Caco-2 (cell line): ENCODE results near the gene PTPN14. TPM values are rescaled to one million over a fixed set of nuclear protein-coding genes. Genes with fewer than 3 reads are reported as not detected.

Experiments
- BruUV-seq: library from RNA; stranded (reverse); fragments of 400-500 nt; replicated peaks from 2 replicates; lab custom pipeline; 2021; lab: Mats Ljungman, UMichigan
- CTCF ChIA-PET: fragments of 300-600 bp; sonication (Branson Sonifier 250); formaldehyde crosslinking; loops from one replicate; lab custom pipeline; 2022; ENCODE audit warnings: antibody characterized with exemption; lab: Charles Lee
- POLR2A ChIA-PET: fragments of 300-600 bp; sonication (Branson Sonifier 250); formaldehyde crosslinking; loops from one replicate; lab custom pipeline; 2022; ENCODE audit warnings: antibody characterized with exemption; lab: Charles Lee
- DNase-seq, 2 experiments: peaks; one replicate each; pipeline versions ENCODE4 v3.0.0 to v3.0.0-alpha.2; 2020 to 2022
- H3K27me3 ChIP-seq: replicated peaks from 2 replicates; pipeline ENCODE4 v1.6.0; 2011; ENCODE audit warnings: low read length; ENCODE audit not compliant: control insufficient read depth, insufficient read depth
- H3K36me3 ChIP-seq: 2 replicates; pipeline ENCODE4 v1.5.1; 2011; ENCODE audit warnings: low read length; ENCODE audit not compliant: control insufficient read depth, insufficient read depth
- H3K4me1 ChIP-seq: fragments of 250-450 bp; sonication (Bioruptor Pico); 2 replicates; pipeline ENCODE4 v1.5.1; 2020; ENCODE audit warnings: mild to moderate bottlenecking
- H3K4me3 ChIP-seq: 2 replicates; pipeline ENCODE4 v1.5.1; 2011; ENCODE audit warnings: low read depth, mild to moderate bottlenecking, control low read depth, low read length
- H3K9me3 ChIP-seq: fragments of 250-450 bp; sonication (Bioruptor Pico); 2 replicates; pipeline ENCODE4 v1.5.1; 2020; ENCODE audit warnings: mild to moderate bottlenecking, moderate library complexity
- H3K27ac Mint-ChIP-seq: one replicate; pipeline ENCODE4 v1.8.0; 2022; ENCODE audit warnings: mixed read lengths; ENCODE audit not compliant: unreplicated experiment
- H3K27me3 Mint-ChIP-seq: one replicate; pipeline ENCODE4 v1.8.0; 2022; ENCODE audit warnings: mixed read lengths; ENCODE audit not compliant: insufficient read depth, unreplicated experiment
- H3K36me3 Mint-ChIP-seq: one replicate; pipeline ENCODE4 v1.8.0; 2022; ENCODE audit warnings: mild to moderate bottlenecking, mixed read lengths; ENCODE audit not compliant: insufficient read depth, unreplicated experiment
- H3K4me1 Mint-ChIP-seq: one replicate; pipeline ENCODE4 v1.8.0; 2022; ENCODE audit warnings: low read depth, mixed read lengths; ENCODE audit not compliant: unreplicated experiment
- H3K4me3 Mint-ChIP-seq: one replicate; pipeline ENCODE4 v1.8.0; 2022; ENCODE audit warnings: mild to moderate bottlenecking, moderate library complexity, mixed read lengths; ENCODE audit not compliant: unreplicated experiment
- H3K9me3 Mint-ChIP-seq: one replicate; pipeline ENCODE4 v1.8.0; 2022; ENCODE audit warnings: mixed read lengths; ENCODE audit not compliant: unreplicated experiment
- CTCF ChIP-seq, 2 experiments: fragments of 200-600 bp in 1 of 2; IDR thresholded peaks; 1 replicate in 1 of 2; 2 replicates in 1 of 2; pipeline versions ENCODE4 v1.5.1 to v1.8.0; 2011 to 2022; ENCODE audit warnings: antibody characterized with exemption in 1 of 2, control low read depth in 1 of 2, inconsistent platforms in 1 of 2, low read depth in 1 of 2, low read length in 1 of 2, mild to moderate bottlenecking in 1 of 2, moderate library complexity in 1 of 2; ENCODE audit not compliant: insufficient read depth in 1 of 2, severe bottlenecking in 1 of 2, unreplicated experiment in 1 of 2
- intact Hi-C: fragments of 100-400 bp; cut with micrococcal nuclease; formaldehyde crosslinking; loops from one replicate; pipeline ENCODE4 v1.10.0; 2022; ENCODE audit not compliant: unreplicated experiment
- total RNA-seq: library from RNA; stranded (reverse); gene quantifications from 2 replicates; pipeline ENCODE4 v1.2.3, GENCODE V29; 2022

Gene PTPN14
- total RNA-seq, 1 experiment from 2014 or later, result 103 TPM

- intact Hi-C loops, result no loop called here
- TF ChIP-seq CTCF (IDR thresholded peaks at IDR 0.05; ENCODE audit: insufficient read depth in 1 of 2, low read depth in 1 of 2, low read length in 1 of 2, severe bottlenecking in 1 of 2, unreplicated experiment in 1 of 2), result no peak
These were observed 111.0 kb downstream of the PTPN14 start for GRCh38 chr1:214440219-214440965.

GRCh38 chr1:214439352-214440119 is 111.9 kb downstream of the PTPN14 start:
- no peak overlapping the region for H3K4me3 ChIP-seq
- no peaks in the 10 kb centered on the region for H3K9me3 ChIP-seq
- Mint-ChIP-seq H3K27ac (peak overlapping the region; percentile 63), H3K27me3 (no peaks in the 10 kb centered on the region), H3K9me3 (no peaks in the 10 kb centered on the region), H3K4me1 (peaks cover 66% of the 10 kb centered on the region), H3K4me3 (peak overlapping the region; percentile 19), H3K36me3 (peaks cover 59% of the 10 kb centered on the region)
- H3K36me3 ChIP-seq, result no peaks in the 10 kb centered on the region; the same call in 1 of the 2 replicates
- BruUV-seq, result no TSS peak
- H3K4me1 ChIP-seq, result peaks cover 63% of the 10 kb centered on the region
- ChIA-PET POLR2A (interaction anchor here (1.0 kb wide), 1 partner anchor 112 kb away, joined by 3 read pairs; the partner anchor contains the start of gene PTPN14), CTCF (no interaction called here)
- no peak for TF ChIP-seq CTCF (IDR thresholded peaks at IDR 0.05; ENCODE audit: insufficient read depth in 1 of 2, low read depth in 1 of 2, low read length in 1 of 2, severe bottlenecking in 1 of 2, unreplicated experiment in 1 of 2)
- no peaks in the 10 kb centered on the region for H3K27me3 ChIP-seq
- intact Hi-C loops, result loop anchor here (1.0 kb wide), 3 partner anchors 25 to 146 kb away; no protein-coding TSS in a partner anchor
- DNase-seq, result peak; percentile 74 to 82

More at GRCh38 chr1:214440219-214440965, 111.0 kb downstream of the PTPN14 start:
- Mint-ChIP-seq H3K27ac (peak overlapping the region; percentile 63), H3K9me3 (no peaks in the 10 kb centered on the region), H3K4me3 (no peak overlapping the region), H3K36me3 (peaks cover 58% of the 10 kb centered on the region), H3K4me1 (peaks cover 69% of the 10 kb centered on the region), H3K27me3 (no peaks in the 10 kb centered on the region)
- H3K36me3 ChIP-seq, result no peaks in the 10 kb centered on the region; the same call in 1 of the 2 replicates
- H3K4me3 ChIP-seq, result no peak overlapping the region
- ChIA-PET CTCF (no interaction called here), POLR2A (interaction anchor here (1.0 kb wide), 2 partner anchors 111 kb away, joined by 3 read pairs; partner anchors contain the start of gene PTPN14)
- BruUV-seq, result no TSS peak
- H3K4me1 ChIP-seq, result peaks cover 70% of the 10 kb centered on the region
- H3K9me3 ChIP-seq, result no peaks in the 10 kb centered on the region
- no peak for DNase-seq
- no peaks in the 10 kb centered on the region for H3K27me3 ChIP-seq

DNA sequence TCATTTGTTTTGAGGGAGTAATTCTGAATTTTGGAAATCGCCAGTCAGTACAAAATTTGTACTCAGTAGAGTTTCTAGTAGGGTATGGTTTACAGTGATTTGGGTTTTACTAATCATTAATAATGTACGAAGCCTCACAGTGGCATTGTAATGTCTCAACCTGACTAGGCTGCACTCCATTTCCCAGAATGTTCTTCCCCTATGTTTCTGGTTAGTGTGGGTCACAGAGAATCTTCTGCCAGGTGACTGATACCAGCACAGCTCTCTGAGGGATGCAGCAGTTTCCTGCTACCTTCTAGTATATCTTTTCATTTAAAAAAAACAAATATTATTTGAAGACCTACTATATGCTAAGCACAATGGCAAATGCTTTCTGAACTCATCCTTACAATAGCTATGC is 112.9 kb downstream of the PTPN14 start:
- POLR2A ChIA-PET, result no interaction called here
- peaks cover 62% of the 10 kb centered on the region for H3K4me1 Mint-ChIP-seq

More for the DNA sequence above, 112.9 kb downstream of the PTPN14 start:
- peak overlapping the region; percentile 63 for H3K27ac Mint-ChIP-seq
- DNase-seq, result no peak
- peaks cover 56% of the 10 kb centered on the region for H3K4me1 ChIP-seq
- H3K27me3 Mint-ChIP-seq, result no peaks in the 10 kb centered on the region
- CTCF ChIA-PET, result no interaction called here
- no peaks in the 10 kb centered on the region for H3K27me3 ChIP-seq
- no peak for TF ChIP-seq CTCF (IDR thresholded peaks at IDR 0.05; ENCODE audit: insufficient read depth in 1 of 2, low read depth in 1 of 2, low read length in 1 of 2, severe bottlenecking in 1 of 2, unreplicated experiment in 1 of 2)
- BruUV-seq, result no TSS peak
- no peaks in the 10 kb centered on the region for H3K9me3 Mint-ChIP-seq
- H3K36me3 ChIP-seq, result no peaks in the 10 kb centered on the region; the same call in 1 of the 2 replicates
- intact Hi-C loops, result no loop called here
- H3K36me3 Mint-ChIP-seq, result peaks cover 54% of the 10 kb centered on the region
- H3K4me3 Mint-ChIP-seq, result no peak overlapping the region
- no peak overlapping the region for H3K4me3 ChIP-seq
- H3K9me3 ChIP-seq, result no peaks in the 10 kb centered on the region
